Lung (tissue), 12 donors: ENCODE data around the gene DKK3. TPM values are rescaled to one million over a fixed set of nuclear protein-coding genes. Genes with fewer than 3 reads are reported as not detected.

Source experiments
- ATAC-seq: fragments of 200-7000 bp; cut with Tn5 transposase; one replicate; pipeline ENCODE4 v1.9.1; 2020; ENCODE audit warnings: moderate number of reproducible peaks; ENCODE audit not compliant: insufficient read depth, low FRiP score
- DNase-seq, 3 donors: peaks; one replicate each; pipeline ENCODE4 v3.0.0-alpha.2; 2013 to 2017
- H3K27ac ChIP-seq, 2 donors: one replicate each; pipeline ENCODE4 v1.5.1; 2013; ENCODE audit warnings: mild to moderate bottlenecking in 2 of 2, moderate library complexity in 2 of 2, control low read depth in 1 of 2, inconsistent platforms in 1 of 2, low read depth in 1 of 2, low read length in 1 of 2
- H3K27me3 ChIP-seq, 3 donors: one replicate each; pipeline ENCODE4 v1.5.1; 2013; ENCODE audit warnings: low read length in 2 of 3; ENCODE audit not compliant: control insufficient read depth in 3 of 3, insufficient read depth in 3 of 3
- H3K36me3 ChIP-seq, 4 donors: one replicate each; pipeline ENCODE4 v1.5.1; 2013; ENCODE audit warnings: low read length in 4 of 4, mild to moderate bottlenecking in 1 of 4, moderate library complexity in 1 of 4; ENCODE audit not compliant: control insufficient read depth in 4 of 4, insufficient read depth in 4 of 4
- H3K4me1 ChIP-seq, 5 donors: one replicate each; pipeline ENCODE4 v1.5.1; 2013; ENCODE audit warnings: low read length in 5 of 5, mild to moderate bottlenecking in 2 of 5, moderate library complexity in 1 of 5; ENCODE audit not compliant: control insufficient read depth in 5 of 5, insufficient read depth in 5 of 5
- H3K4me3 ChIP-seq: one replicate; pipeline ENCODE4 v1.5.1; 2013; ENCODE audit warnings: mild to moderate bottlenecking, control low read depth, moderate library complexity
- H3K9ac ChIP-seq, 2 donors: one replicate each; pipeline ENCODE4 v1.5.1; 2013; ENCODE audit warnings: low read length in 2 of 2, control low read depth in 1 of 2; ENCODE audit not compliant: insufficient read depth in 1 of 2
- H3K9me3 ChIP-seq, 4 donors: one replicate each; pipeline ENCODE4 v1.5.1; 2013; ENCODE audit warnings: low read length in 3 of 4, mild to moderate bottlenecking in 1 of 4, moderate library complexity in 1 of 4; ENCODE audit not compliant: control insufficient read depth in 4 of 4, insufficient read depth in 3 of 4
- whole genome bisulfite sequencing, 2 donors: extraction: QIAGEN DNeasy Blood & Tissue Kit; methylation state at CpG; one replicate each; pipeline ENCODE4 v1.1.7; 2013; 5-methylcytosine and 5-hydroxymethylcytosine counted together
- polyA plus RNA-seq, 2 donors: library from polyadenylated mRNA; stranded (reverse); fragments of 200-250 nt; gene quantifications; one replicate each; pipeline ENCODE4 v1.2.1, GENCODE V29; 2013
- total RNA-seq, 2 donors: library from RNA; depleted of rRNA in 1 of 2; stranded (reverse); fragments of >200 nt in 1 of 2; gene quantifications; one replicate each; pipeline ENCODE4 v1.2.1, GENCODE V29; 2014 to 2021
- TF ChIP-seq, protein P1 (sequence below): IDR thresholded peaks from 2 replicates; pipeline ENCODE4 v1.5.1; 2012; ENCODE audit warnings: mild to moderate bottlenecking; ENCODE audit errors: control extremely low read depth, extremely low read depth
- donor health status: control.
- donor health status: control.
- donor health status: Bipolar disorder and iron deficiency.
- donor health status: healthy.
- donor health status: DM: yes; HTN: yes; CAD: no.

Gene DKK3
- total and polyA plus RNA-seq, 4 donors = 45.3 to 121 (median 94.5) TPM

DNA sequence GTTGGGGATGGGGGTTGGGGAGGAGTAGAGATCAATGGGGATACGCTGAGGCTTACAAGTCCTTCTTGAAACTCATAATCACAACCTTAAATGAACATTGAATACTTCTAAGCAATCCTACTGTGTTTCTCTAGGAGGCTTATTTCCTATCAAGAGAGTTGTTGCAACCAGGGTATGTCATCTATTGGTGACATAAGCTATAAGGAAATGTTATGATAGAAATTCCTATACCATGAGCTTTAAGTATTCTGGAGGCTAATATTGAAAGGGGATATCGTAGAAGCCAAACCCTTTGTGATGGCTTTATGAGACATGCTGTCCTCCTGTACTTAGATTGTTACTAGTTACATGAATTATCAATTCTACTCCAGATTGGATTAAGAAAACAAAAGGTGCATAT lies 72.9 kb downstream of the DKK3 start:
- Histone ChIP-seq H3K4me3 (no peak overlapping the region), H3K36me3 (peaks cover 6 to 33% (median 26%) of the 10 kb centered on the region in 4 donors), H3K9me3 (no peaks in the 10 kb centered on the region), H3K4me1 (peaks cover 0 to 2% (median 0%) of the 10 kb centered on the region in 5 donors), H3K27me3 (no peaks in the 10 kb centered on the region), H3K27ac (no peak overlapping the region), H3K9ac (no peak overlapping the region)
- 94 to 99% methylated on average over 2 of the region's 2 CpGs for WGBS, 2 donors
- TF ChIP-seq, protein P1, sequence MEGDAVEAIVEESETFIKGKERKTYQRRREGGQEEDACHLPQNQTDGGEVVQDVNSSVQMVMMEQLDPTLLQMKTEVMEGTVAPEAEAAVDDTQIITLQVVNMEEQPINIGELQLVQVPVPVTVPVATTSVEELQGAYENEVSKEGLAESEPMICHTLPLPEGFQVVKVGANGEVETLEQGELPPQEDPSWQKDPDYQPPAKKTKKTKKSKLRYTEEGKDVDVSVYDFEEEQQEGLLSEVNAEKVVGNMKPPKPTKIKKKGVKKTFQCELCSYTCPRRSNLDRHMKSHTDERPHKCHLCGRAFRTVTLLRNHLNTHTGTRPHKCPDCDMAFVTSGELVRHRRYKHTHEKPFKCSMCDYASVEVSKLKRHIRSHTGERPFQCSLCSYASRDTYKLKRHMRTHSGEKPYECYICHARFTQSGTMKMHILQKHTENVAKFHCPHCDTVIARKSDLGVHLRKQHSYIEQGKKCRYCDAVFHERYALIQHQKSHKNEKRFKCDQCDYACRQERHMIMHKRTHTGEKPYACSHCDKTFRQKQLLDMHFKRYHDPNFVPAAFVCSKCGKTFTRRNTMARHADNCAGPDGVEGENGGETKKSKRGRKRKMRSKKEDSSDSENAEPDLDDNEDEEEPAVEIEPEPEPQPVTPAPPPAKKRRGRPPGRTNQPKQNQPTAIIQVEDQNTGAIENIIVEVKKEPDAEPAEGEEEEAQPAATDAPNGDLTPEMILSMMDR = no peak
- no peak for DNase-seq
- ATAC-seq = no peak

DNA sequence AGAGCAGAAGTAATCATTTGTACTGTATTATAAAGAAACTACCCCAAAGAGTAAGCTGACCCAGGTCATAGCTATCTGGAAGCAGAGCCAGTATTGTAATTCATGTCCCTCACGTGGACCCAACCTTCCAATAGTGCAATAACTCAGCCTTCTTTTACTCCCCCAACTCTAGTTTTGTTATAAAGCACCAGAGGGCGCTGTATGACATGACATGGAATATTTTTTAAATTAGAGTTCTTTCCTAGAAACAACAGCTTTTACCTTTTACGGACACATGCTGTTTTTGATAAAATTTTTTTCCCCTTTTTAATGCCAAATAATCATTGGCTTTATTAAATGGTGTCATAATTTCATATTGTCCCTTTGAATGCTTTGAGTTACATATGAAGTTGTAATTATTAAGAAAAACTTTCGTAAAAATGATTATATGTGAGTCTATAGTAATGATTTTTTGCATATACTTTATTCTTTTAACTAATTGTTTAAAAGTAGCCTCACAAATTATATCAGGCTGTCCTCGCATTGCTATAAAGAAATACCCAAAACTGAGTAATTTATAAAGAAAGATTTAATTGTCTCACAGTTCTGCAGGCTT lies 76.9 kb downstream of the DKK3 start:
- 70 to 80% methylated on average over 5 of the region's 5 CpGs for WGBS, 2 donors
- Histone ChIP-seq H3K27me3 (no peaks in the 10 kb centered on the region), H3K27ac (no peak overlapping the region), H3K4me1 (peaks cover 0 to 10% (median 0%) of the 10 kb centered on the region in 5 donors), H3K36me3 (peaks cover 1 to 36% (median 28%) of the 10 kb centered on the region in 4 donors), H3K9ac (no peak overlapping the region), H3K9me3 (no peaks in the 10 kb centered on the region), H3K4me3 (no peak overlapping the region)
- DNase-seq (peak in 2 of 3 donors; percentile 76 to 83), ATAC-seq (peak; percentile 53)
- TF ChIP-seq, protein P1 = peak; percentile 30

DNA sequence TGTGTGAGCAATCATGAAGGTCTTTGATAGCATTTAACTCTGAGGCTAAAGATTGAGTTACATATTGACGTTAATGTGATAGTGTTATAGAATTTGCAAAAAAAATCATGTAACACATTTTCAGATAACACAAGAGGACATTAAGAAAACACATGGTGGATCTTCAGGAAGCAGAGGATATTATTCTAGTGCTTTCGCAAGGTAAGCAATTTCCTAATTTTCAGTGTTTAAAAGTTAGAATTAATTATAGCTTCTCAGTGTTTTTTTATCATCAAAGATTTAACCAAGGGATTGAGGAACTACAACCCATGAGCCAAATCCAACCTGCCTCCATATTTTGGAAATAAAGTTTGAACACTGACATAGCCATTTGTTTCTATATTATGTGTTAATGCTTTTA lies 78.5 kb downstream of the DKK3 start:
- peaks cover 1 to 43% (median 30%) of the 10 kb centered on the region in 4 donors for H3K36me3 ChIP-seq
- WGBS, 2 donors = 60 to 84% methylated on average over 2 of the region's 2 CpGs
- ATAC-seq = no peak

More for the DNA sequence above, 78.5 kb downstream of the DKK3 start:
- Histone ChIP-seq H3K9ac (no peak overlapping the region), H3K9me3 (no peaks in the 10 kb centered on the region), H3K4me1 (peaks cover 0 to 10% (median 0%) of the 10 kb centered on the region in 5 donors), H3K27me3 (no peaks in the 10 kb centered on the region), H3K4me3 (no peak overlapping the region), H3K27ac (no peak overlapping the region)
- no peak for DNase-seq
- TF ChIP-seq, protein P1 = no peak
